NOMO-1 (cell line): ENCODE results near the gene SLC4A2.

ENCODE experiments used
- DNase-seq, 2 experiments: peaks; one replicate each; lab custom pipeline; 2025; ENCODE audit not compliant: unreplicated experiment in 2 of 2; lab: John Stamatoyannopoulos, UW

Gene SLC4A2

DNA sequence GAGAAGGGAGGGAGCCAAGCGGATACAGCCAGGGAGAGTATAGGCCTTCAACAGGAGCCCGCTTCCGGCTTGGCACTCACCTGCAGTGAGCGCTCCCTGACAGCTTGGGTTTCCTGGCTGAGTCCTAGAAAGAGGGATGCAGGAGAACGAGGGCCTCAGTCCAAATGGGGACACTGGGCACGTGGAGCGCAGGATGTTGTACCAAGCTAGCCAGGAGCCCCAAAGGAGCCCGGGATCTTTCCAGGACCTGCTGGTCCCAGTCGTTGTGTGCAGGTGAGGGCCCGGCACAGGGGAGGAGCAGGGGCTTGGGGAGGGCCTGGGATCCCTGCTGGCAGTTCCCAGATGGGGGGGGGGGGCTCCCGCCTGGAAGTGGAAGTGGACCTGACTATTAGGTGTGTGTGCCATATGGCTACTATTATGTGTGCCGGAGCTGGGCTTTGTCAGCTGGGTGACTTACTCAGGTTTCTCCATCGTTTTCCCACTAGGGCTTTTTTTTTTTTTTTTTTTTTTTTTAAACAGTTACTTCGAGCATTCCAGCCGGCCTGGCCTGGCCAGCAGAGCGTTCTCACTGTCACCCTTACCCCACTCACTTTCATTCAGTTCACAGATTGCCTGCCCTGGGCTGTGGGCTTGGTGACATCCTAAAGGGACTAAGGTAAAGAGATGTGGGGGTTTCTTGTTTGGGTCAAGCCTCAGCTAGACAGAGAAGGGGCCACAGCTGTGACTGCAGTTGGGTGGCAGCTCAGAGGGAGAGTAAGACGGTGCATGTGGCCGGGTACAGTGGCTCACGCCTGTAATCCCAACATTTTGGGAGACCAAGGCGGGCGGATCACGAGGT, 30.7 kb downstream of the SLC4A2 start:
- no peak for DNase-seq

GRCh38 chr7:151091003-151091402, 31.6 kb downstream of the SLC4A2 start:
- no peak for DNase-seq

- DNase-seq: no peak
Observed at GRCh38 chr7:151091431-151091830, 32.0 kb downstream of the SLC4A2 start.

GRCh38 chr7:151091988-151092387, 32.6 kb downstream of the SLC4A2 start:
- DNase-seq: no peak

DNA sequence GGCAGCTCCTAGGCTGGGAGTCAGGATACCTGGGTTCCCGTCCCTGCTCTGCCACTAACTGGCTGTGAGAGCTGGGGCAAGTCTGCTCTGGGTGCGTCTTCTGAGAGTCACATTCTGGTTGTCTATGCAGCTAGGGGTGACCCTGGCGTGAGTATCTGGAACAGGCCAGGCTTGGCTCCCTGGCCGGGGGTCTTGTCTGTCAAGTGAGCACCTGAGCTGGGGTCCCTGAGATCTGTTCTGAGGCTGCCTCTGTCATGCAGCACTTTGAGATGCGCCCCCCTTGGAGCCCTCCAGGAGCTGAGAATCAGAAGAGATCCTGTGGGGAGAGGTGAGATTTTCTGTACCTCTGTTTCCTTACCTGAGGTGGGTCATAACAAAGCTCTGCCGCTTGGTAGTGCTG, 34.4 kb downstream of the SLC4A2 start:
- no peak for DNase-seq

GRCh38 chr7:151094675-151095074, 35.3 kb downstream of the SLC4A2 start:
- no peak for DNase-seq

GRCh38 chr7:151095123-151095797, 35.9 kb downstream of the SLC4A2 start:
- no peak for DNase-seq

DNA sequence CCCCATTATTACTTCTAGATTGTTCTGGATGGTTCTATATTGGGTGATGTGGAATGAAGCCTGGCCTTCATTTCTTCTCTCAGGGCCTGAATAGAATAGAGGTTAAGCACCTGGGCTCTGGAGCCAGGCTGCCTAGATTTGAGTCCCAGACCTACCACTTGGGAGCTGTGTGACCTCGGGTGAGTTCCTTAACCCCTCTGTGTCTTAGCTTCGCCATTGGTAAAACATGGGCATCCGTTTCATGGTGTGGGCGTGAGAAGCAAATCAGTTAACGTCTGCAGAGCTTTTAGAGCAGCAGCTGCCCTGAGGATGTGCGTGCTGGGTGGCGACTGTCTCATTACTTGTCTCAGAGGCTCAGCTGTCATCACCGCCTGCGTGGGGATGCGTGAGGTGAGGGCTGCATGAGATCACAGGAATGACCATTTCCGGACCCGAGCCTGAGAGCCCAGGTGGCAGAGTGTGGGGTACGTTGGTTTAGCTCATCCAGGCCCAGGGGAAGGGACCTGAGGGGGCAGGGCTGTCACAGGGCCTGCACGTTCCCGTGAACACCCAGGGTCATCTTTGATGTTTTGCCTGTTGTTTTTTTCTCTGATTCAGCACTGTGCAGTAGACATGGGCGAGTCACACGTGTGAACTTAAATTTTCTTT, 36.6 kb downstream of the SLC4A2 start:
- no peak for DNase-seq

DNA sequence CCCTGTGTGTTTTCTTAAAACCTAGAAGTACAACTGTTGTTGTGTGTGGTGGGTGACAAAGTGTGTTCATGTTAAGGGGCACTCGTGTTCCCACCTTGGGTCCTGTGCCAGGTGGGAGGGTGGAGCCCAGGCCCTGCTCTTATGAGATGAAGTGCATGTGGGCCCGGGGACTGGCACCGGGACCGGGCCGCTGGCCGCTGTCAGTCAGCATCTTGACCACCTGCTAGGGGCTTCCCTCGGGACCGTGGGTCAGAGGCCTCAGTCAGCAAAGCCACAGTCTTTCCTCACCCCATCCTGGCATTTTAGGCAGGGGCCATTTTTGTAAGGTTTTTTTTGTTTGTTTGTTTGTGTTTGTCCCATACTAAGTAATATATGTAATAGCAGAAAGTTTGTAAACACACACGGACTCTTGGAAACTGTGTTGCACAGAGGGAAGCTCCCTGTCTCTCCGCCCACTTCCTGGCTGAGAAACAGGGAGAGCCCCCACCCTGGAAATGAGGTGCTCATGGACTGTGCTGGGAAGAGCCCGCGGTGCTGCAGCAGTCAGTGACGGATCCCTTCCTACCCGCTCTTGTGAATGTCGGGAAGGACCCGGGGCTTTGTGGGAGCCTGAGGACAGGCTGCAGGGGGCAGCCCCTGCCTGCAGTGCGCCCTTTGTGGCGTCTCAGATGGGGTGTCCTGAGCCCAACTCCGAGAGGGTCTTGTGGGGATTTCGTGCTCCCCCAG, 40.3 kb downstream of the SLC4A2 start:
- DNase-seq: no peak

- DNase-seq: no peak
Observed at GRCh38 chr7:151100921-151101320, 41.5 kb downstream of the SLC4A2 start.

DNA sequence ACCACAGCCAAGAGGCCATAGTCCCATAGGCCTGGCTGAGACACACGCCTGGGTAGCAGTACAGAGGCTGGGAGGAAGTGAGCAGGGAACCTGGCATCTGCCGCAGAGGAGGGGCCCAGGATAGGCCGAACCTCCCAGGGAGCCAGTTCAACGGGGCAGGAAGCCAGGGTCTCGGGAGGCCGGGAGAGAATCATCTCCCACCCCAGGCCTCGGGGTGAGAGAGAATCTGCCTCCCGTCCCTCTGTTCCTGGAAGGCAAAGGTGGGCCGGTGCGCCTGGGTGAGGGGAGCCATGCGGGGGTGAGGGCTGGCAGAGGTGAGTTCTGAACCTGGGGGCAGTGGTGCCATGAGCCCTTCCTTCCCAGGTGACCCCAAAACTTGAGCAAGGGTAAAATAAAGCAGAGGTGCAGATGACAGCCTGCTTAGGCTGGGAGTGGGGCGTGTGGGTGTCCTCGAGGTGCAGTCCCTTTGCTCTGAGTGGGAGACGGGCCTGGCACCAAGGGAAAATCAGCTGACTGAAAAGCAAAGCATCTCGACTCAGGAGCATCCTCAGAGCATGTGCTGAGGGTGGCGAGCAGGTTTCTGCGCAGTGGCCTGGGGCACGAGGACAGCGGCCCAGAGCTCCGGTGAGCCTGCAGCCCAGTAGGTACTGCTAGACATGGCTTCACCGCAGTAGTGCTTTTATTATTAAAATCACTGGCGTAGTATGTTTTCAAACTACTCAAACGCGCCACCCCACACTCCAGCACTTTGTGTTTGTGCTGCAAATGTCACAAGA, 42.4 kb downstream of the SLC4A2 start:
- no peak for DNase-seq

- DNase-seq: no peak
Observed at GRCh38 chr7:151102991-151103390, 43.6 kb downstream of the SLC4A2 start.

- DNase-seq: no peak
Observed at GRCh38 chr7:151103973-151104372, 44.6 kb downstream of the SLC4A2 start.

- no peak for DNase-seq
Observed at GRCh38 chr7:151104411-151105235, 45.2 kb downstream of the SLC4A2 start.

DNA sequence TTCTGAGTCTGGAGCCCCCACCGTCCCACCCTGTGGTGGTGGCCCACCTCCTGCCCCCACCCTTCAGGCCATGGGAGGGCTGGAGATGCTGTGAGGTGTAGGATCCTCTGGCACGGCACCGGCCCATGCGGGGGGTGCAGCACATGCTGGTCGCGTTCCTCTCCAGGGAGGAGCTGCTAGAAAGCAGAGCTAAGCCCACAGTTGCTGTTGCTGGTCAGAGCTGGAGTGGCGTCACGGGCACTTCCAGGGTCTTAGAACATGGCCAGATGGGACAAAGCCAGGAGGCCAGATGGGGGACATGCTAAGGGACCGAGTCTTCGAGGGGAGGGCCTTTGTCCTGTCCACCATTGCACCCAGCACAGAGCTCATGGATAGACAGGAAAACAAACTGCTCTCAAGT, 48.5 kb downstream of the SLC4A2 start:
- no peak for DNase-seq

DNA sequence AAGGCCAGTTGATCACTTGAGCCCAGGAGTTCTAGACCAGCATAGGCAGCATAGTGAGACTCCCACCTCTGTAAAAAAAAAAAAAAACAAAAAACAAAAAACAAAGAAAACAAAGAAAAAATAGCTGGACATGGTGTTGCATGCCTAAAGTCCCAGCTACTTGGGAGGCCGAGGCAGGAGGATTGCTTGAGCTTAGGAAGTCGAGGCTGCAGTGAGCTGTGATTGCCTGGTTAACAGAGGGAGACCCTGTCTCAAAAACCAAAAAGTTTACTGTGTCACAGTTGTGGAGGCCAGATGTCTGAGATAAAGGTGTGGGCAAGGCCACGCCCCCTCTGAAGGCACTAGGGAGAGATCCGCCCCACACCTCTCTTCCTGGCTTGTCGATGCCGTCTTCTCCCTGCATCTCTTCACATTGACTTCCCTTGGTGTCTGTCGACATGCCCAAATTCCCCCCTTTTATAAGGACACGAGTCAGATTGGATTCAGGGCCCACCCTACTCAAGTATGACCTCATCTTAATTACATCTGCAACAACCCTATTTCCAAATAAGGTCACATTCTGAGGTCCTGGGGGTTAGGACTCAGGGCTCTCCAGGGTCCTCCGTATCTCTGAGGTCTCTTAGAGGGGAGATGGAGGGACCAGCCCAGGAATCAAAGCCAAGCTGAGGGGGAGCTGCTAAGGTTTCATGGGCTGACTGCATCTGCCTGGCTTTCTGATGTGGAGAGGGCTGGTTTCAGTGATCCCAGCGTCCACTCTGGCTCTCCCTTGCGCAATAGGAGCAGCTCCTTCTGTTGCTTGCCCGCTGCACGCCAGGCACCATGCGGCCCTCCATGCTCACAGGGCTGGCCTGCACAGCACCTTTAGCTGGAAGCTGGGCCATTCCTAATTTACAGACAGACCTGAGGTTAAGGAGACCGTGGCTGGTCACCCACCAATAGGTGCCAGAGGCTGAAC, 50.0 kb downstream of the SLC4A2 start:
- no peak for DNase-seq

DNA sequence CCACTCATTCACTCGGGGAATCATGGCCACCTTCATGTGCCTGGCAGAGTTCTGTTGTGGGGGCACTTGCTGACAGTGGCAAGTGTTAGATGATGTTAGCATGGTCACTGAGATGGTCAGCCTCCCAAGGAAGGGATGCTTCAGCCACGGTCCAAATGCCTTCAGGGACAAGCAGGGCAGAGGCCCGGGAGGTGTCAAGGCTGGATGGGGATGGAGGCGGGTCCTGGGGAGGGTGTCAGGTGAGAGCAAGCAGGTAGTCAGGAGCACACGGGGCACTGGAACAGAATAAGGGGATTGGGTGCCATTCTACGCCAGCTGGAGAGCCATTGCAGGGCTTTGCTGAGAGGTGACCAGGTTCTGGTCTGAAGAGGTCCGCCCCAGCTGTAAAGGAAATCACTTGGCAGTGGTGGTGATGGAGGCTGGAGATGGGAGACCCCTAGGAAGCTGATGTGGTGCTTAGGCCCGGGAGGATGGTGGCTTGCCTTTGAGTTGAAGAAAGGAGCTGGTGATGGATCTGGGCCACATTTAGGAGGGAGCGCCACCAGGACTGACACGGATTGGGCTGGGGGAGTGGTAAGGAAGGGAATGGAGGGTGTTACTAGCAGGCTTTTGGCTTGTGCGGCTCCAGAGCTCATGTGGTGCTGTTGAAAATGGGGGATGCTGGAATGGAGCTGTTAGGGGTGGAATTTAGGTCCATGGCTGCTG, 51.0 kb downstream of the SLC4A2 start:
- DNase-seq: no peak
